ENCODE measurements around the gene RAD54L2.
"Not testable (repeated sequence)": the region's sequence is repeated elsewhere in the genome, so short reads cannot be mapped to it uniquely, and the experiment has no call there.

The RAD54L2 gene, protein sequence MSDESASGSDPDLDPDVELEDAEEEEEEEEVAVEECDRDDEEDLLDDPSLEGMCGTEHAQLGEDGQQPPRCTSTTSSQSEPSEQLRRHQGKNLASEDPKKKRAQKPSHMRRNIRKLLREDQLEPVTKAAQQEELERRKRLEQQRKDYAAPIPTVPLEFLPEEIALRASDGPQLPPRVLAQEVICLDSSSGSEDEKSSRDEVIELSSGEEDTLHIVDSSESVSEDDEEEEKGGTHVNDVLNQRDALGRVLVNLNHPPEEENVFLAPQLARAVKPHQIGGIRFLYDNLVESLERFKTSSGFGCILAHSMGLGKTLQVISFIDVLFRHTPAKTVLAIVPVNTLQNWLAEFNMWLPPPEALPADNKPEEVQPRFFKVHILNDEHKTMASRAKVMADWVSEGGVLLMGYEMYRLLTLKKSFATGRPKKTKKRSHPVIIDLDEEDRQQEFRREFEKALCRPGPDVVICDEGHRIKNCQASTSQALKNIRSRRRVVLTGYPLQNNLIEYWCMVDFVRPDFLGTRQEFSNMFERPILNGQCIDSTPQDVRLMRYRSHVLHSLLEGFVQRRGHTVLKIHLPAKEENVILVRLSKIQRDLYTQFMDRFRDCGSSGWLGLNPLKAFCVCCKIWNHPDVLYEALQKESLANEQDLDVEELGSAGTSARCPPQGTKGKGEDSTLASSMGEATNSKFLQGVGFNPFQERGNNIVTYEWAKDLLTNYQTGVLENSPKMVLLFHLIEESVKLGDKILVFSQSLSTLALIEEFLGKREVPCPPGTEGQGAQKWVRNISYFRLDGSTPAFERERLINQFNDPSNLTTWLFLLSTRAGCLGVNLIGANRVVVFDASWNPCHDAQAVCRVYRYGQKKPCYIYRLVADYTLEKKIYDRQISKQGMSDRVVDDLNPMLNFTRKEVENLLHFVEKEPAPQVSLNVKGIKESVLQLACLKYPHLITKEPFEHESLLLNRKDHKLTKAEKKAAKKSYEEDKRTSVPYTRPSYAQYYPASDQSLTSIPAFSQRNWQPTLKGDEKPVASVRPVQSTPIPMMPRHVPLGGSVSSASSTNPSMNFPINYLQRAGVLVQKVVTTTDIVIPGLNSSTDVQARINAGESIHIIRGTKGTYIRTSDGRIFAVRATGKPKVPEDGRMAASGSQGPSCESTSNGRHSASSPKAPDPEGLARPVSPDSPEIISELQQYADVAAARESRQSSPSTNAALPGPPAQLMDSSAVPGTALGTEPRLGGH (N-terminal part only)

DNA sequence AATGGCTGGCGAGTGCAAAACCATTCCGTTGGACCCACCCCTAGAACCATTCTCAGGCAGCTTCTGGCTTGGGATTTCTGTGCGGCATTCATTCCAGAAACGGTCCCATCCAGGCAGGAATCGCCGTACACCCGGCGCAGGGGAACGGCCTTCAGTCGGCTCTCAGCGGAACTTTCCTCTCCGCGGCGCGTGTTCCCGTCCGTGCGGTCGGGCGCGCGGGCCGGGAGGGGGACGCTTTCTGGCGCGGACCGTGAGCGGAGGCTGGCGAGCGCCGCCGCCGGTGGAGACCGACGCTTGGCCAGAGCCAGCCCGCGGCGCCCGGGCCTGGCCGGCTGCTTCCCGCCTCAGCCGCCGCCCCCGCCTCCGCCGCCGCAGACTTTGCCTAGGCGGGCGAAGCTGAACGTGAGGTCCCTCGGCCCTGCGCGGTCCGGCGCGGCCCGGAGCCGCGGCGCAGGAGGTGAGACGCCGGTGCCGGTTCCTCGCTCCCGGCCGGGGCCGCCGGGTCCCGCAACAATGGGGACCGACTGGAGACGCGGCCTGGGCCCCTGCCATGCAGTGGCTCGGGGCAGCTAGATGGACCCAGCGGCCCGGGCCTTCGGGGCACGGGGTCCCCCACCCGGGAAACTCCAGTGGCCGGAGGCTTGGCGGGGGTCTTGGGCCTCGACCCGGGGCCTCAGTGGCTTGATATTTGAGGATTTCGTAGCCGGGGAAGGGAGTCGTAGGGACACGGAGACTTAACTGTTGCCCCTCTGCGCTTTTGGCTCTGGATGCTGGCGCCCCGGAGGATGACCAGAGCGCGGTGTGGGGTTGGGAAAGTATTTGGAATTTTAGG lies at the start of gene RAD54L2:
TSS of gene RAD54L2 (plus strand) at position 261 of the 832 bp plus-strand sequence. CDS start 51,702 bp downstream, outside the sequence.
- Mint-ChIP-seq H3K27me3 (no peaks in the 10 kb centered on the region), H3K27ac (peak within 1 kb of the TSS; percentile 95), H3K36me3 (ENCODE audit: low read depth) (peaks cover 6% of the 10 kb centered on the region), H3K9me3 (no peaks in the 10 kb centered on the region), H3K4me1 (peaks cover 33% of the 10 kb centered on the region), H3K4me3 (peak within 1 kb of the TSS; percentile 89)
- ATAC-seq (peak; percentile 76), DNase-seq (peak; percentile 86)

DNA sequence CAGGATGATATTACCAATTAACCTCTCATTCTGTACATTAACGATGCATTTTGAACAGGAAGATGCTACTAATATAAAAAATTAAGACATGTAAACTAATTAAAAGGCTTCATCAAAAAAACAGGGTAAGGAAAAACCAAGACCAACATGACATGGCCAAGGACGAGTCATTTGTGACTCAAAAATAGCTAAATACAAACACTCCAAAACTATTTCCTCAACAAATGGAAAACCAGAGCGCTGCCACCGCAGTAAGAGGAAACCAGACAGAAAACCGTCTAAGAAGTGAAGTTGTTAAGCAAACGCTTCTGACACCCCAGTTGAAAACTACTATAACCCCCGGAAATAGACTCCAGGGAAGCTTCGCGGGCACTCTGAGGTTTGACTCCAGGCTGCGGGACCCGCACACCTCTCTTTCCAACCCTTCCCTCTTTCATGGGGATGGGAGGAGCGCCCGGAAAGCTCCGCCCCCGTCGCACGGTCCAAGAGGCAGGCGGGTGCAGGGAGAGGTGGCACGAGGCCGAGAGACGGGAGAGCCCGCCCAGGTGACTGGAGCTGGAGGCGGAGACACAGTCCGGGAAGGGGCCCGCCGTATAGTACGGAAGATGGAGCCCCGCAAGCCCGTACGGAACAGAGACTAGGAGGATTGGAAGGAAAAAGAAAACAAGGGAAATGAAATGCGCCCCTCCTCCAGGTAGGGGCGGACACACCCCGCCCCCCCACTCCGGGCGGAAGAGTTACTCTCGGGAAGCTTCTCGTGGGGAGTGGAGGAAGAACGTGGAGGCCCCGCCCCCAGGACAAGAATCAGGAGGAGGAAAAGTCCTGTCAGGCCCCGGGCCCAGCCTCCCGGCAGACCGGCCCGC lies 39.4 kb upstream of the RAD54L2 start:
- peak overlapping the region; percentile 96 for H3K27ac Mint-ChIP-seq
- ATAC-seq: peak; percentile 74

DNA sequence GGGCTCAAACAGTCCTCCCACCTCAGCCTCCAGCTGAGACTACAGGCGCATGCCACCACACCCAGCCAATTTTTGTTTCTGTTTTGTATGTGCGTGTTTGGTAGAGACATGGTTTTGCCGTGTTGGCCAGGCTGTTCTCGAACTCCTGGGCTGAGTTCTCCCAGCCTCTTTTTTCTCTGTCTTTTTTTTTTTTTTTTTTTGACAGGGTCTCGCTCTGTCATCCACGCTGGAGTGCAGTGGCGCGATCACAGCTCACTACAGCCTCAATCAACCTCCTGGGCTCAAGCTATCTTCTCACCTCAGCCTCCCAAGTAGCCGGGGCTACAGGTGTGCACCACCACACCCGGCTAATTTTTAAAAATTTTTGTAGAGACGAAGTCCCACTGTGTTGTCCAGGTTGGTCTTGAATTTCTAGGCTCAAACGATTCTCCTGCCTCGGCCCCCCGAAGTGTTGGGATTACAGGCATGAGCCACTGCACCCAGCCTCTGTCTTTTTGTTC lies 37.8 kb upstream of the RAD54L2 start:
- ATAC-seq (no peak), DNase-seq (no peak)
- H3K4me1 Mint-ChIP-seq: peaks cover 29% of the 10 kb centered on the region
- peaks cover 3% of the 10 kb centered on the region for H3K27me3 Mint-ChIP-seq
- peak overlapping the region; percentile 98 for H3K4me3 Mint-ChIP-seq
- H3K27ac Mint-ChIP-seq: peak overlapping the region; percentile 96
- H3K36me3 Mint-ChIP-seq (ENCODE audit: low read depth): no peaks in the 10 kb centered on the region
- H3K9me3 Mint-ChIP-seq: no peaks in the 10 kb centered on the region

More for the DNA sequence above, 39.4 kb upstream of the RAD54L2 start:
- Mint-ChIP-seq H3K36me3 (ENCODE audit: low read depth) (peaks cover 3% of the 10 kb centered on the region), H3K4me1 (peaks cover 29% of the 10 kb centered on the region), H3K9me3 (no peaks in the 10 kb centered on the region), H3K27me3 (peaks cover 3% of the 10 kb centered on the region), H3K4me3 (peak overlapping the region; percentile 98)
- peak; percentile 90 for DNase-seq

DNA sequence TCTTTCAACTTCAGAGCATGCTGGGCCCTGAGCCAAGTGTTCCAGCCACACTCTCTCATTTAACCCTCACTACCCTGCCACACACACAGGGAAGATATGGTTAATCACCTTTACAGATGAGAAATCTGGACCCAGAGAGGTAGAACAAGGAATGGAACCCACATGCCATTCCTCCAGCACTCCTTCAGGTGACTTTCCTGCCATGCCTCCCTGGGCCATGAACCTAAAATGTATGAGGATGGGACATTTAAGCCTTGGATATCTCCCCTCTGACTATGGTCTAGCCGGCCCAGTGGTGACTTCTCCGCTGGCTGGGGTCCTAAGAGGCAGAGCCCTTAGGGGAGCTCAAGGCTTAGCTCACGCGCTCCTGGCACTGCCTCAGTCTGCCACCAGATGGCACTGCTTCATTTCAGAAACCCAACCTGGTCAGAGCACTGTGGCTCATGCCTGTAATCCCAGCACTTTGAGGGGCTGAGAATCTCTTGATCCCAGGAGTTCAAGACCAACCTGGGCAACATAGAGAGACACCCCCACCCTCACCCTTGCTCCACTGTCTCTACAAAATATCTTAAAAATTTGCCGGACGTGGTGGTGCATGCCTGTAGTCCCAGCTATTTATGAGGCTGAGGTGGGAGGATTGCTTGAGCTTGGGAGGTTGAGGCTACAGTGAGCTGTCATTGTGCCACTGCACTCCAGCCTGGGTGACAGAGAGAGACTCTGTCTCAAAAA lies 36.5 kb upstream of the RAD54L2 start:
- no peaks in the 10 kb centered on the region for H3K36me3 Mint-ChIP-seq (ENCODE audit: low read depth)
- ATAC-seq: peak; percentile 29
- H3K9me3 Mint-ChIP-seq: no peaks in the 10 kb centered on the region
- peak; percentile 88 for DNase-seq
- H3K27ac Mint-ChIP-seq: peak overlapping the region; percentile 59
- H3K4me1 Mint-ChIP-seq: peaks cover 26% of the 10 kb centered on the region
- peaks cover 3% of the 10 kb centered on the region for H3K27me3 Mint-ChIP-seq
- no peak overlapping the region for H3K4me3 Mint-ChIP-seq

DNA sequence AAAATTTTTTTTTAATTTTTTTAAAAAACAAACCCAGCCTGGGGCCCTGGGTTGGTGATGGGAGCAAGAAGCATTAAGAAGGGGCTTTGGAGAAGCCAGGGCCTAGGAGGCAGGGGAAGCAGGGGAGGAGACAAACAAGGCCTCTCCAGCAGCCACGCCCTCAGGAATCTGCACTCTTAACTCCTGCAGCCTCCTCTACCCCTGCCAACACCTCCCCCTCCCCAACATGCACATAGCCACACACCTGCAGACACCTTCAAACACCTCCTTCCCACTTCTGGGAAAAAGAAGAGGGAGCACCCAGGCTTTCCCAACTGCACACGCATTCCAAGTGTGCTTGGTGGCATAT lies 36.0 kb upstream of the RAD54L2 start:
- Mint-ChIP-seq H3K4me3 (no peak overlapping the region), H3K27me3 (peaks cover 3% of the 10 kb centered on the region), H3K9me3 (no peaks in the 10 kb centered on the region), H3K27ac (no peak overlapping the region), H3K4me1 (peaks cover 25% of the 10 kb centered on the region), H3K36me3 (ENCODE audit: low read depth) (no peaks in the 10 kb centered on the region)
- no peak for ATAC-seq
- DNase-seq: no peak

DNA sequence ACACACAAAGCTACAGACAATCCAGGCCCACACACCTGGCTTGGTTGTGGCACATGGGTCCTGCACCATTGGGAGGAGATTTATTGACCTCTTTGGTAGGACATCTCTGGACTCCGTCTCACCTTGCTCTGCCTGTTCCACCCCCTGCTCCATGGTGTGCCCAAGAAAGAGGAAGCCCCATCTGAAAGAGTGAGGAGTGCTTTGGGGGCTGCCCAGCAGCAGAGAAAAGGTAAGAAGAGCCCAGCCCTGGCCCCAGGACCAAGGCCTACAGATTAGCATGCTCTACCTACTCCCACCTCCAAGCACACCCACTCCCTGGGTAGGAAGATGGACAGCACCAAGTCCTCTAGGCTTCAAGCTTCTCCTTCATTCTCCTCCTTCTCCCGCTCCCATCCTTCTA lies 35.5 kb upstream of the RAD54L2 start:
- Mint-ChIP-seq H3K27ac (no peak overlapping the region), H3K9me3 (no peaks in the 10 kb centered on the region)
- ATAC-seq: no peak

DNA sequence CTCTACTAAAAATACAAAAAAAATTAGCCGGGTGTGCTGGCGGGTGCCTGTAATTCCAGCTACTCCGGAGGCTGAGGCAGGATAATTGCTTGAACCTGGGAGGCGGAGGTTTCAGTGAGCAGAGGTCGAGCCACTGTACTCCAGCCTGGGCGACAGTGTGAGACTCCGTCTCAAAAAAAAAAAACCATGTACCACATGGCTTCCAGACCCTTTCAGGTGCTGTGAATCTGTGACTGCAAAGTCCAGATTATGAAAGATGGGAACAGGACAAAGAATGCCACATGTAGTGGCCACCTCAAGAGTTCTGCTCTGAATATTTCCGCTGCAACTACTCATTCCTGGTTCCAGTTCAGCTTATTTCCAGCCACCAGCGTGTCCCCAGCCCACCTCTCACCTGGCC lies 30.3 kb upstream of the RAD54L2 start:
- ATAC-seq (no peak), DNase-seq (no peak)
- no peaks in the 10 kb centered on the region for H3K36me3 Mint-ChIP-seq (ENCODE audit: low read depth)
- no peaks in the 10 kb centered on the region for H3K27me3 Mint-ChIP-seq
- no peaks in the 10 kb centered on the region for H3K9me3 Mint-ChIP-seq
- H3K27ac Mint-ChIP-seq: no peak overlapping the region
- H3K4me3 Mint-ChIP-seq: no peak overlapping the region
- H3K4me1 Mint-ChIP-seq: peaks cover 12% of the 10 kb centered on the region

More for the DNA sequence above, 35.5 kb upstream of the RAD54L2 start:
- H3K4me3 Mint-ChIP-seq: no peak overlapping the region
- H3K4me1 Mint-ChIP-seq: peaks cover 25% of the 10 kb centered on the region
- no peaks in the 10 kb centered on the region for H3K36me3 Mint-ChIP-seq (ENCODE audit: low read depth)
- H3K27me3 Mint-ChIP-seq: peaks cover 3% of the 10 kb centered on the region
- no peak for DNase-seq

DNA sequence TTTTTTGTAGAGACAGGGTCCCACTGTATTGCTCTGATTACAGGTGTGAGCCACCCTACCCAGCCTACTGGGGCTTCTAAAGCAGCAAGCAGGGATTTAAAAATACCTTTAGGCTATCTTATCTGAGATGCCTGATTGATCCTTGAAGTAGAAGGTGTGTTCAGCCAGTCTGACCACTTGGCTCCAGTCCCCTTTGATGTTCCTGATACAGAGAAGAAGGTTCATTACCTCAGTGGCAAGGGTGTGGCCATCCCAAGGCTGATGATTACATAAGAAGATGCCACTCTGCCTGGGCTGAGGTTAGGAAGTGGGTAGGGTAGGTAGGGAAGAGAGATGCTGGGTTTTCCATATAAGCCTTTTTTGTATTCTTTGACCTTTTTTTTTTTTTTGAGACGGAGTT lies 27.5 kb upstream of the RAD54L2 start:
- no peak for ATAC-seq

DNA sequence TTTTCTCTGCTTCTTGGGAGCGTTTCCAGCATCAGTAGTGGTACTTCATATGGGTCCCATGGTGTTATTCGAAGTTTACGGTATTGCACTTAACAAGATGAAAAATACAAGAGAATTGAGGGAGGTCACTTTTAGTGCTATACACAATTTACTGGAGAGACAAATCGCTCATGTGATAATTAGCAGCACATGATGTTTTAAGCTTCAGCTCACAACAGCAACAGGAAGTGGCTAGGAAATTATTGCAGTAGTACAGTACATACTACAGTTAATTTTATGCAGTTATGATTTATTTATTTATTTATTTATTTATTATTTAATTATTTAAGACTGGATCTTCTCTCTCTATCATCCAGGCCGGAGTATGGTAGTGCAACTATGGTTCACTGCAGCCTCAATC lies 24.3 kb upstream of the RAD54L2 start:
- Mint-ChIP-seq H3K4me1 (peaks cover 8% of the 10 kb centered on the region), H3K4me3 (no peak overlapping the region), H3K36me3 (ENCODE audit: low read depth) (no peaks in the 10 kb centered on the region), H3K9me3 (no peaks in the 10 kb centered on the region), H3K27me3 (no peaks in the 10 kb centered on the region), H3K27ac (no peak overlapping the region)
- ATAC-seq: no peak
- DNase-seq: no peak

More for the DNA sequence above, 27.5 kb upstream of the RAD54L2 start:
- Mint-ChIP-seq H3K9me3 (no peaks in the 10 kb centered on the region), H3K27ac (no peak overlapping the region), H3K4me3 (no peak overlapping the region), H3K4me1 (peaks cover 12% of the 10 kb centered on the region), H3K27me3 (no peaks in the 10 kb centered on the region), H3K36me3 (ENCODE audit: low read depth) (no peaks in the 10 kb centered on the region)
- no peak for DNase-seq

DNA sequence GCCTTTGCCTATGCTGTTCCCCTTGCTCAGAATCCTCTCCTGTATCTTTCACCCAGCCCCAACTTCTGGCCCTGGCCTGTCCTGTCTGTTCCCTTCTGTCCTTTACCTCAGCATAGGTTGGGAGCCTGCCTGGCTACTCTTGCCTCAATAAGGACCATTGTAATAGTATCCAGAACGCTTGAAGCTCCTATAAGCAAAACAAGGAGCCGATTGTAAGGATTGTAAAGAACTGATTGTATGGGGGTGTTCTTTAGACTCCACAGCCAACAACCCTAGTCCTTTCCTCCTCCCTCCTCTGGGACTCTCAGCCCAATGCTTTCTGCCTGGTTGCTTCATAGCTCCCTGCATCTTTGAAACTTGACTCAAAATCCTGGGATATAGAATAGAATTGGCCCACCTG lies 18.7 kb upstream of the RAD54L2 start:
- ATAC-seq (no peak), DNase-seq (no peak)
- Mint-ChIP-seq H3K27me3 (no peaks in the 10 kb centered on the region), H3K36me3 (ENCODE audit: low read depth) (no peaks in the 10 kb centered on the region), H3K9me3 (no peaks in the 10 kb centered on the region), H3K27ac (no peak overlapping the region), H3K4me3 (no peak overlapping the region), H3K4me1 (peaks cover 3% of the 10 kb centered on the region)

DNA sequence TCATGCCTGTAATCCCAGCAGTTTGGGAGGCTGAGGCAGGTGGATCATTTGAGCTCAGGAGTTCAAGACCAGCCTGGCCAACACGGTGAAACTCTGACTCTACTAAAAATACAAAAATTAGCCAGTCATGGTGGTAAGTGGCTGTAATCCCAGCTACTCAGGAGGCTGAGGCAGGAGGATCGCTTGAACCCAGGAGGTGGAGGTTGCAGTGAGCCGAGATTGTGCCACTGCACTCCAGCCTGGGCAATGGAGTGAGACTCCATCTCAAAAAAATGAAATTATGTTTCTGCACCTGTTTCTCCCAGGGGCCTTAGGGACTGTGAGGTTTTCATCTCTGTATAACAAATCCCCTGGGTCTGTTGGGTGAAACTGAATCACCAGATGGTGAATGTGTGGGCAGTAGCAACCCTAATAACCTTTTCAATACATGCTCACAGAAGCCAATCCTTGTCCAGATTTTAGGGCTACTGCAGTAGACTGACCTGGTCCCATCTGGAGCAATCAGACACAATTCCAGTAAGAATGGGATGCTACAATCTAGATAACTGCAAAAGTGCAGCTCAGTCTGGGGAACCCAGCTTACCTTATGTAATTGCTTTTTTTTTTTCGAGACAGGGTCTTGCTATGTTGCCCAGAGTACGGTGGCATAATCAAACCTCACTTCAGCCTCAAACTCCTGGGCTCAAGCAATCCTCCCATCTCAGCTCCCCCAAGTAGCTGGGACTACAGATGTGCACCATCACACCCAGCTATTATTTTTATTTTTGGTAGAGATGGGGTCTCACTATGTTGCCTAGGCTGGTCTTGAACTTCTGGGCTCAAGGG lies 17.4 kb upstream of the RAD54L2 start:
- H3K36me3 Mint-ChIP-seq (ENCODE audit: low read depth); H3K27ac Mint-ChIP-seq; H3K27me3 Mint-ChIP-seq; H3K4me3 Mint-ChIP-seq; H3K4me1 Mint-ChIP-seq; H3K9me3 Mint-ChIP-seq; DNase-seq: not testable (repeated sequence)
- peak; percentile 43 for ATAC-seq
